ENCODE results near the gene SUZ12. TPM values are rescaled to one million over a fixed set of nuclear protein-coding genes. Genes with fewer than 3 reads are reported as not detected.

Gene SUZ12
- total RNA-seq, 1 experiment from 2014 or later = 38.5 TPM

DNA sequence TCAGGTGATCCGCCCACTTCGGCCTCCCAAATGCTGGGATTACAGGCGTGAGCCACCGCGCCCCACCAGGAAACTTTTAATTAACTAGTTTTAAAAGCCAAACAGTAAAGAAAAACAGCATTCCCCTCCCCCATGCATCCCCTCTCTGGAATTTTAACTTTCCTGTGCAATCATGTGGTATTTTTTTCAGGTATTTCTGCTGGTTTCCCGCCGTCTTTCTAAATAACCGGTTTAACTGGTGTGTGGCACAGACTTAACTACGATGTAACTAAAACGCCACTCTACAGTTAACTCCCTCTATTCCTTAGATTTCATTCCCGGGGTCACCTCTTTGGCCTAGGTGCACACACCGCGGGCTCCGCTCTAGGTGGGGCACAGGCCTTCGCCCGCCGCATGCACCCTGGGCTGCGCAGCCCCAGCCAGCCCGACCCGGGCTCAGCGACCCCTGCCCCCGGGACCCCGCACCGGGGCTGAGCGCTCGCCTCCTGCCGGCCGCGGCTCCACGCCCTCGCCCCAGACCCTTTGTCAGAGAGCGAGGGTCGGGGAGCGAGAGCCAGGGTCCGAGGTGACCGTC, 20.2 kb upstream of the SUZ12 start:
- Histone ChIP-seq H3K23me2 (ENCODE audit: insufficient read length, low read depth, low read length, poor library complexity, severe bottlenecking) (no peaks in the 10 kb centered on the region), H2BK15ac (ENCODE audit: low read depth, low read length) (no peak overlapping the region), H3K18ac (ENCODE audit: insufficient read length, low read depth, low read length) (no peak overlapping the region), H3T11ph (ENCODE audit: low read length) (no peak overlapping the region), H2AFZ (ENCODE audit: low read length) (no peak overlapping the region), H4K20me1 (ENCODE audit: control insufficient read depth, insufficient read depth, insufficient read length) (no peaks in the 10 kb centered on the region), H3K27me3 (ENCODE audit: insufficient read depth, low read length) (no peaks in the 10 kb centered on the region), H2BK120ac (ENCODE audit: low read depth, low read length, poor library complexity, severe bottlenecking) (no peak overlapping the region), H4K91ac (ENCODE audit: insufficient read length, low read depth, low read length) (no peak overlapping the region), H2BK5ac (ENCODE audit: insufficient read length, low read length) (no peak overlapping the region), H3K4ac (ENCODE audit: low read depth, low read length) (no peak overlapping the region), H2AK5ac (ENCODE audit: insufficient read length, low read length) (no peak overlapping the region), H3K56ac (ENCODE audit: insufficient read length, low read depth, low read length) (no peak overlapping the region), H3K27ac (ENCODE audit: insufficient read length, low read depth, low read length) (no peak overlapping the region), H2BK12ac (ENCODE audit: insufficient read length, low read depth, low read length) (no peak overlapping the region), H3K9me3 (ENCODE audit: control insufficient read depth, low read depth, low read length) (no peaks in the 10 kb centered on the region), H3K4me2 (ENCODE audit: insufficient read depth, insufficient read length, low read length) (no peak overlapping the region), H2BK20ac (ENCODE audit: low read depth, low read length, poor library complexity, severe bottlenecking) (no peak overlapping the region), H3K79me2 (ENCODE audit: insufficient read depth, low read length) (no peaks in the 10 kb centered on the region), H3K4me1 (ENCODE audit: insufficient read depth, low read length) (no peaks in the 10 kb centered on the region), H3K23ac (ENCODE audit: insufficient read length, low read depth, low read length) (no peak overlapping the region), H3K79me1 (ENCODE audit: insufficient read depth, low read depth, low read length, poor library complexity, severe bottlenecking) (no peaks in the 10 kb centered on the region), H4K8ac (replicated peaks; ENCODE audit: insufficient read length, low read depth, low read length) (no peak overlapping the region), H3K9ac (ENCODE audit: extremely low read depth, insufficient read length, low read length) (no peak overlapping the region), H3K14ac (ENCODE audit: insufficient read depth, low read length) (no peak overlapping the region), H4K5ac (ENCODE audit: insufficient read length, low read depth, low read length) (no peak overlapping the region)
- TF ChIP-seq, protein P1, sequence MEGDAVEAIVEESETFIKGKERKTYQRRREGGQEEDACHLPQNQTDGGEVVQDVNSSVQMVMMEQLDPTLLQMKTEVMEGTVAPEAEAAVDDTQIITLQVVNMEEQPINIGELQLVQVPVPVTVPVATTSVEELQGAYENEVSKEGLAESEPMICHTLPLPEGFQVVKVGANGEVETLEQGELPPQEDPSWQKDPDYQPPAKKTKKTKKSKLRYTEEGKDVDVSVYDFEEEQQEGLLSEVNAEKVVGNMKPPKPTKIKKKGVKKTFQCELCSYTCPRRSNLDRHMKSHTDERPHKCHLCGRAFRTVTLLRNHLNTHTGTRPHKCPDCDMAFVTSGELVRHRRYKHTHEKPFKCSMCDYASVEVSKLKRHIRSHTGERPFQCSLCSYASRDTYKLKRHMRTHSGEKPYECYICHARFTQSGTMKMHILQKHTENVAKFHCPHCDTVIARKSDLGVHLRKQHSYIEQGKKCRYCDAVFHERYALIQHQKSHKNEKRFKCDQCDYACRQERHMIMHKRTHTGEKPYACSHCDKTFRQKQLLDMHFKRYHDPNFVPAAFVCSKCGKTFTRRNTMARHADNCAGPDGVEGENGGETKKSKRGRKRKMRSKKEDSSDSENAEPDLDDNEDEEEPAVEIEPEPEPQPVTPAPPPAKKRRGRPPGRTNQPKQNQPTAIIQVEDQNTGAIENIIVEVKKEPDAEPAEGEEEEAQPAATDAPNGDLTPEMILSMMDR (conservative IDR thresholded peaks at IDR 0.05) = no peak
- H3K27me3 Mint-ChIP-seq (ENCODE audit: low read depth) = no peaks in the 10 kb centered on the region
- no peak for DNase-seq
- peaks cover 4 to 5% of the 10 kb centered on the region in 2 experiments; a peak in 4 of 5 replicates for H3K9me3 Mint-ChIP-seq
- no CpG with 5 or more reads among the region's 36 CpGs for WGBS (ENCODE audit: extremely low coverage, insufficient read length, low lambda C conversion rate)
- no peak overlapping the region for H3K27ac Mint-ChIP-seq
- H3K36me3 Mint-ChIP-seq (ENCODE audit: insufficient read depth in 1 of 3, low read depth in 3 of 3) = peaks cover 0 to 4% (median 2%) of the 10 kb centered on the region in 3 experiments; a peak in 2 of 7 replicates
- H3K4me1 Mint-ChIP-seq = peaks cover 6 to 7% of the 10 kb centered on the region in 2 experiments
- H3K4me3 Mint-ChIP-seq = no peak overlapping the region
